Gastroesophageal sphincter (tissue), 4 donors: Measurements from ENCODE around the gene FARS2. TPM values are rescaled to one million over a fixed set of nuclear protein-coding genes. Genes with fewer than 3 reads are reported as not detected.

Source experiments
- ATAC-seq: fragments of 150-250 bp; one replicate; pipeline ENCODE4 v1.9.1; 2016; ENCODE audit warnings: mild to moderate bottlenecking, moderate library complexity
- H3K27ac ChIP-seq, 4 donors: fragments of 200-600 bp; sonication (generic) in 3 of 4; 1 replicate in 3 of 4; 2 replicates in 1 of 4; pipeline ENCODE4 v1.5.1; 2016 to 2019
- H3K27me3 ChIP-seq: fragments of 200-600 bp; sonication (generic); one replicate; pipeline ENCODE4 v1.5.1; 2019
- H3K36me3 ChIP-seq, 2 donors: fragments of 200-600 bp; sonication (generic); one replicate each; pipeline ENCODE4 v1.5.1; 2019; ENCODE audit warnings: control low read depth in 1 of 2
- H3K4me1 ChIP-seq, 3 donors: fragments of 200-600 bp; sonication (generic); 1 replicate in 2 of 3; 2 replicates in 1 of 3; pipeline ENCODE4 v1.5.1; 2016 to 2019; ENCODE audit warnings: control low read depth in 2 of 3
- H3K4me3 ChIP-seq, 2 donors: fragments of 200-600 bp; sonication (generic); one replicate each; pipeline ENCODE4 v1.5.1; 2019; ENCODE audit warnings: mild to moderate bottlenecking in 1 of 2, moderate library complexity in 1 of 2
- H3K9me3 ChIP-seq, 3 donors: fragments of 200-600 bp; sonication (generic); one replicate each; pipeline ENCODE4 v1.5.1; 2017 to 2019; ENCODE audit warnings: control low read depth in 2 of 3
- CTCF ChIP-seq, 4 experiments: fragments of 200-600 bp in 2 of 4; fragments of 450-650 bp in 2 of 4; sonication (generic) in 1 of 4; IDR thresholded peaks; one replicate each; pipeline ENCODE4 v1.5.1; 2017 to 2019; ENCODE audit warnings: antibody characterized with exemption in 4 of 4, mild to moderate bottlenecking in 2 of 4, moderate library complexity in 2 of 4
- EP300 ChIP-seq: sonication (generic); formaldehyde crosslinking; IDR thresholded peaks from one replicate; pipeline ENCODE4 v1.6.1; 2017; ENCODE audit warnings: antibody characterized with exemption, mild to moderate bottlenecking
- POLR2A ChIP-seq, 2 donors: fragments of 450-650 bp; IDR thresholded peaks; one replicate each; pipeline ENCODE4 v1.6.1; 2017; ENCODE audit warnings: antibody characterized with exemption in 2 of 2, mild to moderate bottlenecking in 2 of 2, moderate library complexity in 1 of 2
- POLR2AphosphoS5 ChIP-seq: sonication (generic); formaldehyde crosslinking; IDR thresholded peaks from one replicate; pipeline ENCODE4 v1.6.1; 2017; ENCODE audit warnings: antibody characterized with exemption
- WGBS, 2 donors: methylation state at CpG; one replicate each; pipeline ENCODE4 v1.1.5; 2018; ENCODE audit warnings: low coverage in 1 of 2; 5-methylcytosine and 5-hydroxymethylcytosine counted together
- total RNA-seq, 4 donors: library from RNA; depleted of rRNA; stranded (reverse); fragments of >200 nt; gene quantifications; one replicate each; pipeline ENCODE4 v1.1.0, GENCODE V29; 2016

The FARS2 gene
- total RNA-seq, 4 donors from 2014 or later = 9.8 to 16.3 (median 14.4) TPM

- Histone ChIP-seq H3K27me3 (no peaks in the 10 kb centered on the region), H3K36me3 (peaks cover 0 to 35% of the 10 kb centered on the region in 2 donors), H3K9me3 (peaks cover 0 to 6% (median 0%) of the 10 kb centered on the region in 3 donors), H3K27ac (no peak overlapping the region), H3K4me3 (no peak overlapping the region), H3K4me1 (no peaks in the 10 kb centered on the region)
- no peak for ATAC-seq
- 100% methylated on average over 1 to 5 of the region's 7 CpGs for WGBS, 2 donors
- TF ChIP-seq EP300 (no peak), POLR2A (IDR thresholded peaks at IDR 0.05) (no peak), CTCF (IDR thresholded peaks at IDR 0.05) (no peak), POLR2AphosphoS5 (no peak)
Observed at GRCh38 chr6:5771211-5771610, 509.9 kb downstream of the FARS2 start.

GRCh38 chr6:5771759-5772390 lies 510.6 kb downstream of the FARS2 start:
- Histone ChIP-seq H3K27ac (no peak overlapping the region), H3K4me3 (no peak overlapping the region), H3K4me1 (no peaks in the 10 kb centered on the region), H3K9me3 (peaks cover 0 to 3% (median 0%) of the 10 kb centered on the region in 3 donors), H3K27me3 (no peaks in the 10 kb centered on the region), H3K36me3 (peaks cover 0 to 35% of the 10 kb centered on the region in 2 donors)
- WGBS, 2 donors = 80 to 100% methylated on average over 1 to 2 of the region's 6 CpGs
- TF ChIP-seq POLR2A (IDR thresholded peaks at IDR 0.05) (no peak), EP300 (no peak), POLR2AphosphoS5 (no peak), CTCF (IDR thresholded peaks at IDR 0.05) (no peak)
- no peak for ATAC-seq

- no peak for ATAC-seq
- TF ChIP-seq POLR2A (IDR thresholded peaks at IDR 0.05) (no peak), EP300 (no peak), CTCF (IDR thresholded peaks at IDR 0.05) (no peak), POLR2AphosphoS5 (no peak)
- H3K4me1 ChIP-seq = no peaks in the 10 kb centered on the region
- 92 to 100% methylated on average over 1 to 2 of the region's 11 CpGs for WGBS, 2 donors
- no peak overlapping the region for H3K4me3 ChIP-seq
- no peaks in the 10 kb centered on the region for H3K9me3 ChIP-seq
- H3K27me3 ChIP-seq = no peaks in the 10 kb centered on the region
- H3K27ac ChIP-seq = no peak overlapping the region
- H3K36me3 ChIP-seq = peaks cover 0 to 35% of the 10 kb centered on the region in 2 donors
Observed at GRCh38 chr6:5772408-5773120, 511.3 kb downstream of the FARS2 start.

- Histone ChIP-seq H3K36me3 (peaks cover 0 to 32% of the 10 kb centered on the region in 2 donors), H3K4me1 (no peaks in the 10 kb centered on the region), H3K4me3 (no peak overlapping the region), H3K27me3 (no peaks in the 10 kb centered on the region), H3K9me3 (no peaks in the 10 kb centered on the region), H3K27ac (no peak overlapping the region)
- WGBS, 2 donors = 96% methylated on average over 5 of the region's 6 CpGs; no CpG with 5 or more reads in 1 of the 2 donors
- no peak for ATAC-seq
- no peak for TF ChIP-seq POLR2AphosphoS5
Observed at GRCh38 chr6:5776104-5776503, 514.8 kb downstream of the FARS2 start.

- TF ChIP-seq POLR2AphosphoS5 (no peak), CTCF (IDR thresholded peaks at IDR 0.05) (no peak), POLR2A (IDR thresholded peaks at IDR 0.05) (no peak), EP300 (no peak)
- Histone ChIP-seq H3K9me3 (no peaks in the 10 kb centered on the region), H3K4me1 (no peaks in the 10 kb centered on the region), H3K27me3 (no peaks in the 10 kb centered on the region), H3K4me3 (no peak overlapping the region), H3K36me3 (peaks cover 0 to 27% of the 10 kb centered on the region in 2 donors), H3K27ac (no peak overlapping the region)
- ATAC-seq = no peak
- WGBS, 2 donors = 68 to 86% methylated on average over 9 to 10 of the region's 12 CpGs
Observed at GRCh38 chr6:5776706-5777390, 515.5 kb downstream of the FARS2 start.
